NT2/D1 (cell line): ENCODE data around the gene RAD23B.

Experiments
- SUZ12 ChIP-seq: IDR thresholded peaks from 2 replicates; pipeline ENCODE4 v1.6.1; 2011; ENCODE audit not compliant: insufficient read length, insufficient read depth; ENCODE audit errors: extremely low read depth
- YY1 ChIP-seq: IDR thresholded peaks from 2 replicates; pipeline ENCODE4 v1.6.1; 2011; ENCODE audit not compliant: insufficient read length, insufficient read depth

DNA sequence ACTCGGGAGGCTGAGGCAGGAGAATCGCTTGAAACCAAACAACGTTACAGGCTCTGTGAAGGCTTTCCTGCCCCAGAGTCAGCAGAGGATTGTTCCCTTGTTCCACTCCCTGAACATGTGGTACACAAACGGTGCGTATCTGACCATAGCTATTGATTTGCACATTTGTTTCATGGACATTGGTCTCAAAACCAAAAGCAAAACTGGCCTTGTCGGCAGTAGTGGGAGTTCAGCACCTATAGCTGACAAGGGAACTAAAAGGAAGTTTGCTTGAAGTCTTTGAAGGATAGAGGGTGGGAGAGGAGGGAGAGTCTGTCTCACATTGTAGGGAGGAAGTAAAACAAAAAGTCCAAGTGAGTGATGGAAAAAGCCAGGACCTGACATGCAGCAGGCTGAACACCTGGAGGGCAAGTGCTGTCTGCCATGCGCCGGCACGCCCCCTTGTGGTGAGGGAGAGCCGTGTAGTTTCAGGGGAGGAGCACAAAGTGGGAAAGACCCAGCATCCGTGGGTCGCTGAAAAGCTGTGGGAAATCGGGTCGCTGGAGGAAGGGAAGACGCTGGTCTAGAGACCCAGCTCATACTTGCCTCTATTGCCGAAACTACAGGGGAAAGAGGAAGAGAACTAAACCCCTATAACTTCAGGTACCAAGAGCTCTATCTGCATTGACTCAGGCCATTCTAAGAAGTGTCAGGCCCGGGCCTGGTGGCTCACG, 58.0 kb downstream of the RAD23B start:
- TF ChIP-seq SUZ12 (no peak), YY1 (no peak)
